HepG2 (cell line): ENCODE results near the gene RPH3AL. TPM values are rescaled to one million over a fixed set of nuclear protein-coding genes. Genes with fewer than 3 reads are reported as not detected.
A peak's percentile ranks its signal among the peaks of the same experiment; 100 is the strongest.
"Not testable (repeated sequence)": the region's sequence is repeated elsewhere in the genome, so short reads cannot be mapped to it uniquely, and the experiment has no call there.

Source experiments
- ATAC-seq: fragments of 200-7000 bp; cut with Tn5 transposase; 3 replicates; pipeline ENCODE4 v1.9.1; 2020; ENCODE audit warnings: mild to moderate bottlenecking, moderate library complexity
- BruUV-seq: library from RNA; stranded (reverse); fragments of 400-500 nt; replicated peaks from 2 replicates; lab custom pipeline; 2021; lab: Mats Ljungman, UMichigan
- CTCF ChIA-PET: fragments of 300-600 bp; formaldehyde crosslinking; extraction: SDS; loops from one replicate; lab custom pipeline; 2021; ENCODE audit warnings: low total read pairs, inconsistent platforms, low intra/inter-chr PET ratio; lab: Yijun Ruan, JAX
- POLR2A ChIA-PET: fragments of 350-600 bp; sonication (Branson Sonifier 250); formaldehyde crosslinking; loops from one replicate; lab custom pipeline; 2020; ENCODE audit warnings: antibody characterized with exemption, inconsistent platforms; lab: Yijun Ruan, JAX
- DNase-seq: peaks from one replicate; pipeline ENCODE4 v3.0.0-alpha.2; 2015; ENCODE audit warnings: low spot score
- FAIRE-seq: peaks from 3 replicates; lab custom pipeline; 2011; peaks lifted over from hg19 to GRCh38; lab: Jason Lieb, UNC
- H2AFZ ChIP-seq: one replicate; pipeline ENCODE4 v1.6.1; 2011; ENCODE audit warnings: low read length, inconsistent platforms
- H3K27ac ChIP-seq: fragments of 300-600 bp; 3 replicates; pipeline ENCODE4 v1.8.0; 2011; ENCODE audit warnings: mixed run types, mild to moderate bottlenecking, mixed read lengths, low read length, inconsistent platforms; ENCODE audit not compliant: insufficient read depth; ENCODE audit errors: extremely low read length
- H3K27me3 ChIP-seq, 2 experiments: fragments of 200-600 bp in 1 of 2; 2 replicates in 1 of 2; 3 replicates in 1 of 2; pipeline versions ENCODE4 v1.6.0 to v1.8.0; 2011; ENCODE audit warnings: low read length in 2 of 2, mild to moderate bottlenecking in 2 of 2, moderate library complexity in 2 of 2, inconsistent platforms in 1 of 2; ENCODE audit not compliant: insufficient read depth in 2 of 2, control insufficient read depth in 1 of 2
- H3K36me3 ChIP-seq, 2 experiments: fragments of 200-600 bp in 1 of 2; replicated peaks in 1 of 2; 2 replicates in 1 of 2; 3 replicates in 1 of 2; pipeline versions ENCODE4 v1.5.1 to v1.8.0; 2011; ENCODE audit warnings: low read length in 2 of 2, inconsistent platforms in 1 of 2; ENCODE audit not compliant: insufficient read depth in 2 of 2, control insufficient read depth in 1 of 2
- H3K4me1 ChIP-seq: 2 replicates; pipeline ENCODE4 v1.5.1; 2012; ENCODE audit warnings: low read length, inconsistent platforms; ENCODE audit not compliant: insufficient read depth
- H3K4me2 ChIP-seq: 2 replicates; pipeline ENCODE4 v1.6.0; 2011; ENCODE audit warnings: low read depth, low read length, inconsistent platforms
- H3K4me3 ChIP-seq, 3 experiments: fragments of 200-600 bp in 1 of 3; sonication (generic), shearing (Covaris generic) in 1 of 3; replicated peaks in 1 of 3; 2 replicates each; pipeline ENCODE4 v1.5.1; 2011 to 2016; ENCODE audit warnings: low read length in 3 of 3, inconsistent platforms in 2 of 3, low read depth in 2 of 3, mild to moderate bottlenecking in 2 of 3, control low read depth in 1 of 3, mixed read lengths in 1 of 3; ENCODE audit not compliant: insufficient read depth in 1 of 3
- H3K79me2 ChIP-seq: one replicate; pipeline ENCODE4 v1.6.1; 2011; ENCODE audit warnings: low read length, inconsistent platforms; ENCODE audit not compliant: insufficient read depth
- H3K9ac ChIP-seq: 2 replicates; pipeline ENCODE4 v1.6.0; 2011; ENCODE audit warnings: mild to moderate bottlenecking, low read depth, low read length, inconsistent platforms; ENCODE audit not compliant: insufficient read depth
- H3K9me3 ChIP-seq: 2 replicates; pipeline ENCODE4 v1.5.1; 2012; ENCODE audit warnings: mild to moderate bottlenecking, low read length
- H4K20me1 ChIP-seq: 2 replicates; pipeline ENCODE4 v1.6.0; 2011; ENCODE audit warnings: inconsistent platforms, mild to moderate bottlenecking, low read length, moderate library complexity; ENCODE audit not compliant: insufficient read depth
- GATAD2A ChIP-seq: IDR thresholded peaks from 2 replicates; pipeline ENCODE4 v1.6.1; 2016
- GZF1 ChIP-seq: sonication (generic); formaldehyde crosslinking; IDR thresholded peaks from 2 replicates; pipeline ENCODE4 v1.5.1; 2020; ENCODE audit warnings: mild to moderate bottlenecking, missing genetic modification reagents
- NR2F2 ChIP-seq: IDR thresholded peaks from 2 replicates; pipeline ENCODE4 v1.6.1; 2012; ENCODE audit warnings: low read depth, inconsistent platforms, borderline replicate concordance
- NR2F6 ChIP-seq, 2 experiments: IDR thresholded peaks; 2 replicates each; pipeline ENCODE4 v1.6.1; 2016; ENCODE audit warnings: antibody characterized with exemption in 1 of 2, mild to moderate bottlenecking in 1 of 2
- ZNF282 ChIP-seq: fragments of 450-650 bp; IDR thresholded peaks from 2 replicates; pipeline ENCODE4 v1.6.1; 2018; ENCODE audit not compliant: partially characterized antibody
- ZNF629 ChIP-seq: sonication (generic); formaldehyde crosslinking; conservative IDR thresholded peaks from 2 replicates; pipeline ENCODE4 v1.5.0; 2020; ENCODE audit warnings: missing genetic modification reagents
- WGBS: methylation state at CpG from one replicate; pipeline ENCODE4 v1.1.6; 2017; ENCODE audit warnings: low lambda C conversion rate; 5-methylcytosine and 5-hydroxymethylcytosine counted together
- in situ Hi-C: cut with HindIII; loops from 2 replicates; pipeline ENCODE4 v1.10.0; 2017; ENCODE audit warnings: low pct_unique_long_range_greater_than_20kb; ENCODE audit not compliant: extremely low pct_ligation_motif_present
- intact Hi-C: fragments of 100-400 bp; cut with micrococcal nuclease; formaldehyde crosslinking; loops from one replicate; pipeline ENCODE4 v1.10.0; 2022; ENCODE audit not compliant: unreplicated experiment
- polyA plus RNA-seq, 8 experiments: library from polyadenylated mRNA; depleted of rRNA in 3 of 8; stranded (reverse) in 7 of 8; unstranded in 1 of 8; fragments of >200 nt; fragmentation: Illumina TruSeq in 4 of 8; extraction: Trizol in 4 of 8; gene quantifications; 2 replicates each; pipeline versions ENCODE4 v1.2.1 to v1.2.3, GENCODE V29; 2011 to 2016; ENCODE audit warnings: low read depth in 4 of 8, missing spikeins in 1 of 8, mixed read lengths in 1 of 8; ENCODE audit not compliant: insufficient read depth in 1 of 8
- total RNA-seq, 5 experiments: library from RNA; depleted of rRNA; stranded (reverse); fragments of >200 nt; fragmentation: Illumina TruSeq; extraction: Trizol; gene quantifications; 2 replicates each; pipeline ENCODE4 v1.2.3, GENCODE V29; 2016; ENCODE audit warnings: low read depth in 1 of 5
- TF ChIP-seq, protein P1 (sequence below): sonication (generic); formaldehyde crosslinking; IDR thresholded peaks from 2 replicates; pipeline ENCODE4 v1.8.0; 2022; ENCODE audit warnings: low read depth, missing genetic modification reagents
- TF ChIP-seq, protein P2 (sequence below): IDR thresholded peaks from 2 replicates; pipeline ENCODE4 v1.6.1; 2012; ENCODE audit warnings: low read depth, low read length, improper control_type of control experiment

Gene RPH3AL
- total and polyA plus RNA-seq, 2 of the 13 experiments (the other 11 are each of a cell fraction or from before 2014, with no cell fraction given): 7.8 to 16.4 TPM

DNA sequence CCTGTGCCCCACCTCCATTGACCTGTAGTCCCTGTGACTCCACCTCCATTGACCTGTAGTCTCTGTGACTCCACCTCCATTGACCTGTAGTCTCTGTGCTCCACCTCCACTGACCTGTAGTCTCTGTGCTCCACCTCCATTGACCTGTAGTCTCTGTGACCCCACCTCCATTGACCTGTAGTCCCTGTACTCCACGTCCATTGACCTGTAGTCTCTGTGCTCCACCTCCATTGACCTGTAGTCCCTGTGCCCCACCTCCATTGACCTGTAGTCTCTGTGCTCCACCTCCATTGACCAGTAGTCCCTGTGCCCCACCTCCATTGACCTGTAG lies 38.0 kb downstream of the RPH3AL start:
- TF ChIP-seq NR2F6 (IDR thresholded peaks at IDR 0.05): peak; percentile 82
- H3K27ac ChIP-seq; BruUV-seq; H3K9ac ChIP-seq; H3K27me3 ChIP-seq; intact Hi-C loops; H4K20me1 ChIP-seq; H3K79me2 ChIP-seq; H3K4me3 ChIP-seq; H3K4me1 ChIP-seq; CTCF ChIA-PET; in situ Hi-C loops; H3K36me3 ChIP-seq; ATAC-seq; H2AFZ ChIP-seq; POLR2A ChIA-PET; H3K4me2 ChIP-seq; TF ChIP-seq NR2F6 (CRISPR knock-in tag; IDR thresholded peaks at IDR 0.05): not testable (repeated sequence)
- peak; percentile 46 for TF ChIP-seq NR2F2
- FAIRE-seq (peak; percentile 47), DNase-seq (peak; percentile 16)
- WGBS: 90% methylated on average over 1 of the region's 1 CpG
- peaks cover 29% of the 10 kb centered on the region for H3K9me3 ChIP-seq

DNA sequence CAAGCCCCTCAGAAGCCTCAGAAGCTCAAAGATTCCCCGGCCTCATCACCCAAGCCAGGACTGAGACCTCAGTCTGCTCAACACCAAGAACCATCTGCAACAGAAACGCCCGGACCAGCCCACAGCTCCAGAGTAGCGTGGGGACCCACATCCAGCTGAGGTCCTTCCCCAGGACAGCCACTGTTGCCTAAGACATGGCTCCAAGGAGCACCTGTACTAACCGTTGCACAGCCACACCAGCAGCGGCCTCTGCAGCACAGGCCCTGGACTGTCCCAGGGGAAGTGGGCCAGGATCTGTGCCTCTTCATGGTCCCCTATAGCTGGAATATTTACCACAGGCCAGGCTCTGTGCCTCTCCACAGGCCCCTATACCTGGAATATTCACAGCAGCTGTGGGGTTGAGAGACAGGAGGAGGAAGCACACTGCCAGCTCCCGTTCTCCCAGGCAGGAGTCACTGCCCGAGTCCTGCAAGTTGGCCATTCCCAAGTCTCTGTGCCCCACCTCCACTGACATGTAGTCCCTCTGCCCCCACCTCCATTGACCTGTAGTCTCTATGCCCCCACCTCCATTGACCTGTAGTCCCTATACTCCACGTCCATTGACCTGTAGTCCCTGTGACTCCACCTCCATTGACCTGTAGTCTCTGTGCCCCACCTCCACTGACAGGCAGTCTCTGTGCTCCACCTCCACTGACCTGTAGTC lies 38.5 kb downstream of the RPH3AL start:
- FAIRE-seq: no peak
- BruUV-seq: no TSS peak
- TF ChIP-seq GZF1 (CRISPR knock-in tag) (no peak), ZNF282 (no peak), GATAD2A (CRISPR knock-in tag) (no peak), ZNF629 (CRISPR knock-in tag) (no peak)
- TF ChIP-seq, protein P1, sequence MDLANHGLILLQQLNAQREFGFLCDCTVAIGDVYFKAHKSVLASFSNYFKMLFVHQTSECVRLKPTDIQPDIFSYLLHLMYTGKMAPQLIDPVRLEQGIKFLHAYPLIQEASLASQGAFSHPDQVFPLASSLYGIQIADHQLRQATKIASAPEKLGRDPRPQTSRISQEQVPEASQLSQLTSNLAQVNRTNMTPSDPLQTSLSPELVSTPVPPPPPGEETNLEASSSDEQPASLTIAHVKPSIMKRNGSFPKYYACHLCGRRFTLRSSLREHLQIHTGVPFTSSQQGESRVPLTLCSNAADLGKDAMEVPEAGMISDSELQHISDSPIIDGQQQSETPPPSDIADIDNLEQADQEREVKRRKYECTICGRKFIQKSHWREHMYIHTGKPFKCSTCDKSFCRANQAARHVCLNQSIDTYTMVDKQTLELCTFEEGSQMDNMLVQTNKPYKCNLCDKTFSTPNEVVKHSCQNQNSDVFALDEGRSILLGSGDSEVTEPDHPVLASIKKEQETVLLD (CRISPR knock-in tag): no peak
- TF ChIP-seq, protein P2, sequence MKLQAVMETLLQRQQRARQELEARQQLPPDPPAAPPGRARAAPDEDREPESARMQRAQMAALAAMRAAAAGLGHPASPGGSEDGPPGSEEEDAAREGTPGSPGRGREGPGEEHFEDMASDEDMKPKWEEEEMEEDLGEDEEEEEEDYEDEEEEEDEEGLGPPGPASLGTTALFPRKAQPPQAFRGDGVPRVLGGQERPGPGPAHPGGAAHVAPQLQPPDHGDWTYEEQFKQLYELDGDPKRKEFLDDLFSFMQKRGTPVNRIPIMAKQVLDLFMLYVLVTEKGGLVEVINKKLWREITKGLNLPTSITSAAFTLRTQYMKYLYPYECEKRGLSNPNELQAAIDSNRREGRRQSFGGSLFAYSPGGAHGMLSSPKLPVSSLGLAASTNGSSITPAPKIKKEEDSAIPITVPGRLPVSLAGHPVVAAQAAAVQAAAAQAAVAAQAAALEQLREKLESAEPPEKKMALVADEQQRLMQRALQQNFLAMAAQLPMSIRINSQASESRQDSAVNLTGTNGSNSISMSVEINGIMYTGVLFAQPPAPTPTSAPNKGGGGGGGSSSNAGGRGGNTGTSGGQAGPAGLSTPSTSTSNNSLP: no peak
- no peaks in the 10 kb centered on the region for H3K27me3 ChIP-seq
- POLR2A ChIA-PET: no interaction called here
- no peak for ATAC-seq
- in situ Hi-C loops (no loop called here), intact Hi-C loops (no loop called here)
- H3K4me3 ChIP-seq: no peak overlapping the region
- H3K79me2 ChIP-seq: no peaks in the 10 kb centered on the region
- H4K20me1 ChIP-seq: peaks cover 2% of the 10 kb centered on the region
- no peak overlapping the region for H3K27ac ChIP-seq
- H3K4me2 ChIP-seq: no peak overlapping the region
- no peak overlapping the region for H2AFZ ChIP-seq
- H3K36me3 ChIP-seq: peaks cover 0 to 5% of the 10 kb centered on the region in 2 experiments; a peak in 3 of 5 replicates
- no peak for DNase-seq
- H3K4me1 ChIP-seq: no peaks in the 10 kb centered on the region
- H3K9me3 ChIP-seq: peaks cover 29% of the 10 kb centered on the region
- CTCF ChIA-PET: no interaction called here
- 82% methylated on average over 6 of the region's 9 CpGs for WGBS
- H3K9ac ChIP-seq: no peak overlapping the region
